D341Med (cell line): ENCODE results near the gene MARK3.

Experiments
- DNase-seq: peaks from one replicate; pipeline ENCODE4 v3.0.0; 2012; ENCODE audit warnings: low spot score

The MARK3 gene

DNA sequence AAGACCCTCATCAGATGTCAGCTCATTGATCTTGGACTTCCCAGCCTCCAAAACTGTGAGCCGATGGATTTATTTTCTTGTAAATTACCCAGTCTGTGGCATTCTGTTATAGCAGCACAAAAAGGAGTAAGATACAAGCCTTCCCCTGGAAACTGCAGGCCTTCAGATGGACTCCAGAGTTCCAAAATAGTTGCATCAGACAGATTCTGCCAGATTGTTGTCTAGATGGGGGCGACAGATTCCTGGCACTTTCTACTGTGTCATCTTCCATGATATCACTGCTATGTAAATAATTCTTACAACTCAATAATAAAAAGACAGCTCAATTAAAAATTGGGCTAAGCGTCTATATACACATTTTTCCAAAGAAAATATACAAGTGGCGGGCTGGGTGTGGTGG lies 17.2 kb upstream of the MARK3 start:
- no peak for DNase-seq

DNA sequence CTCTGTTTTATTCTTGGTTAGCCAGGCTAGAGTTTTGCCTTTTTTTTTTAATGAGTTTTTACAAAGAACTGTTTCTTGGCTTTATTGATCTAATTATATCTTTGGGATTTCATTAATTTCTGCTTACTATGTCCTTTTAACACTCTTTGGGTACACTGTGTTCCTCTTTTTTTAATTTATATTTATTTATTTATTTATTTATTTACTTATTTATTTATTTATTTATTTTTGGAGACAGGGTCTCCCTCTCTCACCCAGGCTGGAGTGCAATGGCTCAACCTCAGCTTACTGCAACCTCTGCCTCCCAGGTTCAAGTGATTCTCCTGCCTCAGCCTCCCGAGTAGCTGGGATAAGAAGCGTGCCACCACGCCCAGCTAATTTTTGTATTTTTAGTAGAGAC lies 15.1 kb upstream of the MARK3 start:
- DNase-seq, result no peak

DNA sequence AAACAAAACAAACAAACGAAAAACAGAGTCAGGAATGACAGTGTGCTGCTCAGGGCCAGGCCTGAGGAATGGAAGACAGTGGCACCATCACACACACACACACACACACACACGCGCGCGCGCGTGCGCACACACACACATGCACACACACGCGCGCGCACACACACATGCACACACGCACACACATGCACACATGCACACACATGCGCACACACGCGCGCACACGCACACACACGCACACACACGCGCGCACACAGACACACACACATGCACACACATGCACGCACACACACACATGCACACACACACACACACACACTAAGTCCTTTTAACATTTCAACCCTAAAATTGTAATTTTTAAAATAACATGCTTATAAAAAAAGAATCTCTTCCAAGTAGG lies 13.2 kb upstream of the MARK3 start:
- no peak for DNase-seq

DNA sequence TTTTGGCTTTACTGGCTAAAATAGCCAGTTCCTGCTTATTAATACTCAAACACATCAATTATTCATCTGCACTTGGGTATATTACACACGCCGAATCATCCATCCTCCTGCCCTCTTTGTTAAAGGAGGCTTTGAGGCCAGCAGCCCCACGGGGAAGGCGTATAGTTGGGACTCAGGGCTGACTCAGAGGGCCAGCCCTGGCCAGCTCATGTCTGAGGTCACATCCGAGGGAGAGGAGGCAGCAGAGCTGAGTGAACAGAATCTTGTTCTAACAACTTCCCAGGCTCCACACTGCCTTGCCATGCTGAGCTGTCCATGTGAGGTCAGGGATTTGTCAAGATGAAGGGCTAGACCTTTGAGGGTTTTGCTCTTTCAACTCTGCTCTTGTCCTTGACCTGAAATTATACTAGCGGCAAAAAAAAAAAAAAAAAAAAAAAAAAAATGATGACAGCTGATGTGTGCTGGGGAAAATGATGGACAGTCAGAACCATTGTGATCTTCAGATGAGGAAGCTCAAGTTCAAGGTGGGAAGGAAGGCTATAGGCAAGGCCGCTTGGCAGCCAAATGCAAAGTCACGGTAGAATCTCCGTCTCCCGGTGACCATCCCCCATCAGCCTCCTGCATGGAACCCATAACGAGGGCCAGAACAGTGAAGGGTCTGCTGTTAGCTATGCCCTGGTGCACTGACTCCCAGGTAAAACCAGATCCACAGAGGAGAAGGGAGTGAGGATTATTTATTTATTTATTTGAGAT lies 12.5 kb upstream of the MARK3 start:
- no peak for DNase-seq

DNA sequence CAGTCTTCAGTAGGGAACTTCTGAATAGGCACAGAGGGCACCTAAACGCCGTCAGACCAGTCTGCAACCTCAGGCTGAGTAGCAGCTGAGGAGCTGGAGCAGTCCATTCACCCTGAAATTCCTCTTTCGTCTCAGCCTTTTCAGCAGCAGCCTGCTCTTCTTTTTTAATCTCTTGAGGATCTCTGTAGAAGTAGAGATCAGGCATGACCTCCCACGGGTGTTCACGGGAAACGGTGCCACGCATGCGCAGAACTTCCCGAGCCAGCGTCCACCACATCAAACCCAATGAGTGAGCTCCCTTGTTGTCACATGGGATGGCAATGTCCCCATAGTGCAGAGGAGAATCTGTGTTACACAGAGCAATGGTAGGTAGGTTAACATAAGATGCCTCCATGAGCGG lies 11.1 kb upstream of the MARK3 start:
- no peak for DNase-seq

DNA sequence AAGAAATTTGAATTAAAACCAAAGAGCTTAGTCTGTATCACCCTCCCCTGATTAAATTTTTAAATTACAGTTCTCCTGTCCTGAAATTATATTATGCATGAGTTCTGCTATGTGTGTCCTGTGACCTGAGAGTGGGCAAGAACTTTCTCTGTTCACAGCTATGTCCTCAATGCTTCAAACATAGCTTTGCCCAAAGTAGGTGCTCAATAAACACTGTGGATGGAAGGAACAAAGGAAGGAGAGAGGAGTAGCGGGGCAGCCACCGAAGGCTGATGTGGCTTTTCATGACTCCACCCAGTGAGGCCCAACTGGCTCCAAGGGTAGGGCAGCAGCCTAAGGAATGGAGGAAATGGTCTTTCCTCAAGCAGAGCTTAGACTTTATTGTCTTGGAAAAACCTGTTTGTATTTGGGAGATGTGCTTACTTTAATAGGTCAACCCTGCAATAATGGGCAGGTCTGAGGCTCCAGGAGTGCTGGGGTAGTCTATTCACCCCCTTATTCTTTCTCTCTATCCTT lies 7.6 kb upstream of the MARK3 start:
- DNase-seq, result no peak

DNA sequence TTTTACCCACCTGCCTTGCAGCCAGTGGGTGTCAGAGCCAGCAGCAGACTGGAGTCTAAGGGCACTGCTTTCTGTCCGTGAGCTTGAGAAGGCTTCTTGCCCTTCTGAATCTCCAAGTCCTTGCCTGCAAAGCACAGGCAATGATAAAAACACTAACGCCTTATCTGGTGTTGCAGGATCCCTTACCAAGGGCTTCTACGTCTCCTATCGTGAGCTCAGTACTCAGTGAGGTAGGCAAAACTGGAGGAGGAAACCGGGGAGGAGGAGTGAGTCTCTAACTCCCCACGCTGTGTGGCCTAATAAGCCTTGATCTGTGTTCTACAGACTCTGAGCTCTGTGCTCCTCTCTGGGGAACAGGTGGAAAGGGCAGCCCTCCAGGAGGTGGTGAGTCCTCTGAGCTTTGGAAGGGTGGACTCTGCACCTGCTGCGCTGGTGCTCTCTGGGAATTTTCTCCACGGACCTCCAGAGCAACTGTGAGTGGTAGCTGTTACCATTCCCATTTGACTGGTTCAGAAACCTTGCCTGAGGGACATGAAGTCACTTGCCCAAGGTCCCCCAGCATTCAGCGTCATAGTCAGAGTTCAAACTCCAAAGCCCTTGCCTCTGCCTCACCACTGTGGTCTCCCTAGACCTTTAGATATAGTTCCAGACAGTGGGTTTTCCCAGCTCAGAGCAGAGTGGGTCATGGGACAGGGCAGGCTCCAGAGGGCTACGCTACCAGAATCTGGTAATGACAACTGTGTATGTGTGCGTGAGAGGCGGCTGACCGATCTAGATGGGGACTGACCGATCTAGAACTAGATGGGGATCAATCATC lies 7.0 kb upstream of the MARK3 start:
- no peak for DNase-seq

DNA sequence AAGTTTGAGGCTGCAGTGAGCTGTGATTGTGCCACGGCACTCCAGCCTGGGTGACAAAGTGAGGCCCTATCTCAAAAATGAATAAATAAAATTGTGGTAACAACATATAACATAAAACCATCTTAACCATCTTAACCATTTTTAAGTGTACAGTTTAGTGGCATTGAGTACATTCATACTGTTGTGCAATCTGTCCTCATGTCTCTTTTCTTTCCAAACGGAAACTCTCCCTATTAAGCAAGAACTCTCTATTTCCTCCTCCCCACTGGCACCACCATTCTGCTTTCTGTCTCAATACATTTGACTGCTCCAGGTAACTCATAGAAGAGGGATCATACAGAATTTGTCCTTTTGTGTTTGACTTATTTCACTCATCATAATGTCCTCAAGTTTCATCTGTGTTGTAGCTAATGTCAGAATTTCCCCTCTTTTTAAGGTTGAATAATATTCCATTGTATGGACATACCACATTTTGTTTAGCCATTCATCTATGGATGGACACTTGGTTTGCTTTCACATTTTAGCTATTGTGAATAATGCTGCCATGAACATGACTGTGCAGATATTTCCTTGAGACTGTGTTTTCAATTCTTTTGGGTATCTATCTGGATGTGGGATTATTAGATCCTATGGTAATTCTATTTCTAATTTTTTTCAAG lies 4.4 kb upstream of the MARK3 start:
- no peak for DNase-seq

DNA sequence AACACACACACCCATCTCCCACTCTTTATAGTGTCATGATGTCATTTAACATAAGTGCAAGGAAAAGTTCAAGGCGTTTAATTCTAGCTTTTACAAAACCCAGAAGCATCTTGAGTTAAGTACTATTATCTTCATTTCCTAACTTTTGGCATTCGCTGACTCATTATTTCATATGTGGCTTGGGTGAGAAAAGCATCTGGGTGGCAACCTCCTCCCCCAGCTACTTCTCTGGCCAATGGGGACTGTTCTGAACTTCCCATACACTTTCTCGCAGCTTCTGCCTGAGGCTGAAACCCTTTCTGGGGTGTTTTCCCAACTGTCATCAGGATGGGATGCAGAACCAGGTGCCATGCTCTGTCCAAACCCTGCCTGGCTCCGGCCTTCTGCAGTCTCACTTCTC lies 2.8 kb upstream of the MARK3 start:
- DNase-seq, result no peak

DNA sequence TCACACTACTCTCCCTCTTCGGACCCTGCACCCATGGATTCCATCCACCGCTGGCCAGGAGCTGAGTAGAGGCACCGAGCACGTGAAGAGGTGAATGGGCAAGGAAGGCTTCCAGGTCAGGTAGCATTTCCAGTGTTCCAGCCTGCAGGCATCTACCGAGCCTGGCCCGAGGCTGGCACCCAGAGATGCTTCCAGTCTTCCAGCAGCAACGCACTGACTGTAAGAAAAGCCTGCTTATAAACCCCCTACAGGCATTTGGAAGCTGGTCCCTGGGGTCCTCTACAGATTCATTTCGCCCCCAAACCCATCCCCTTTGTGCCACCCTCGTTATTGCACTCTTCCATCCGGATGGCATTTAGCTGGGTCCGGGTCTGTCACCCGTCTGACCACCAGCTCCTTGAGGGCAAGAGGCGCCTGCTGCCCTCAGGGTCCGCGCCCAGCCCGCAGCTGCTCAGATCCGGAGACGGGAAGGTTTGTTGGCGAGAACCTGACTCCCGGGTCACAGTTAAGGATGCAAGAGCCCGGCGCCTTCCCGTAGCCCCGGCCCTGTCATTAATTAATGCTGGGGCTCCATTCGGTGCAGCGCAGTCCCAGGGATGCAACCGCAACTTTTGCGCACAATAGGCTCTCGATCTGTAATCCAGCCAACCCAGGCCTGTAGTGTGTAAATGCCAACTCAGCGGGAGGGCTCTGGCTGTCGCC lies 614 bp upstream of the MARK3 start:
- no peak for DNase-seq

DNA sequence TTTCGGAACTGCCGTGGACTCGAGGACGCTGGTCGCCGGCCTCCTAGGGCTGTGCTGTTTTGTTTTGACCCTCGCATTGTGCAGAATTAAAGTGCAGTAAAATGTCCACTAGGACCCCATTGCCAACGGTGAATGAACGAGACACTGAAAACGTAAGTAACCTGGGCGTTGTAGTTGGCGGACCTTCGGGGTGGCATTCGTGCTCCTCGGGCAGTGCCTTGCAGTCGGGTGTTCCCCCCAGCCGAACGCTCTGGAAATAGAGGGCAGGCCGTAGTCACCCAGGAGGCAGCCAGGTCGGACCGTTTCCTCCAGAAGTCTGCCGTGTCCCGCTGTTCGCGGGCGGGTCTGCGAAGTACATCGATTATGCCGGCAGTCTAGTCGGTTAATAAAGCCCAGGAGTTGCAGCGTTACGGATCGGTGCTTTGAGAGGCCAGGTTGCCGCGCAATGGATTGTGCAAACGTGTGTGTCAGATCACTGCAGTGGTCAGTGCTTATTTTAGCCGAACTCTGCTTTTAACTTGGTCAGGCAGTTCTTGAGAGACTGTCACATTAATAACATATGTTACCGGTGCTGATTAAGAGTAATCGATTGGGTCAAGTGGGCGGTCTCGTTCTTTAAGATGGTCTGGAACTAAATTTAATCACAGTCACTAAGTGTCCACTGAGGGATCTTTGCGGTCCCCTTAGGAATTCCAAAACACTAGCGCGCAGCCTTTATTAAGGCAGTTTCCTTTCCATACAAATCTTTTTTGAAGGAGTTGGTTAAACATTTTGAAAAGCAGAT lies 906 bp downstream of the MARK3 start:
- no peak for DNase-seq

DNA sequence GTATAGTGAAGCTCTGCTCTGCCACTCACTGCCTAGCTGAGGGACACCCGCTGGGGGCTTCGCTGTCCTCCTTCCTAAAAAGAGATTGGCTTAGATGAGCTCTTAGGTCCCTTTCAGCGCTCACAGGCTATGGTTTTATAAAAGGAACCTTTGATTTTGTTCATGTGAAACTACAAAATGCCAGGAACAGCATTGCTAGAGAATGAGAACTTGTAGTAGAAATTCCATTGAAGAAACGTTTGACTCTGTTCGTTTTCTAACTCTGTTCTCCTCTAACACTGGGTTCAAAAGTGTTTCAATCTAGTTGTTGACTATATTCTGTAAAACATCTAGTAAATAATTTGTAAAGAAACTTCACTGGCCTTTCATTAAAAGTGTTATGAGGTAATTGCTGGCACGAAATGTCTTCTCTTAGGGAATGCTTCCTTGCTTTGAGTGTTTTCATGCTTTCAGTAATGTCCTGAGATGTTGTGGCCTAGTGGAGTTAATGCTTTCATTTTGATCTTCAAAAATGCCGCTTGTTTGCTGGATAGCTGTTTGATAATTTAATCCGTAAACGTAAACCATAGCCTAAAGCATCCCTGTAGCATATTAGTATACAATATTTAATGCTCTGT lies 1.6 kb downstream of the MARK3 start:
- DNase-seq, result no peak

DNA sequence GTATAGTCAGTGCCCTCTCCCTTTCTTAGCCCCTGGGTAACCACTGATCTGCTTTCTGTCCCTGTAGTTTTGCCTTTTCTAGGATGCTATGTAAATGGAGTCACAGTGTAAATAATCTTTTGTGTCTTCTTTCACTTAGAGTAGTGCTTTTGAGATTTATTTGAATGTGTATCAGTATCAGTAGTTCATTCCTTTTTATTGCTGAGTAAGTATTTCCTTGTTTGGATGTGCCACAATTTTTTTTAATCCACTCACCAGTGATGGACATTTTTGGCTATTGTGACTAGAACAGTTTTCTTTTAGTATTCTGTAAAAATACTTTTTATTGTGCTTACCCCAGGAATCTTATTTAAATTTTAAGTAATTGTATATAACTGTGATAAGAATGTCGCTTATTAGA lies 3.4 kb downstream of the MARK3 start:
- DNase-seq, result no peak

DNA sequence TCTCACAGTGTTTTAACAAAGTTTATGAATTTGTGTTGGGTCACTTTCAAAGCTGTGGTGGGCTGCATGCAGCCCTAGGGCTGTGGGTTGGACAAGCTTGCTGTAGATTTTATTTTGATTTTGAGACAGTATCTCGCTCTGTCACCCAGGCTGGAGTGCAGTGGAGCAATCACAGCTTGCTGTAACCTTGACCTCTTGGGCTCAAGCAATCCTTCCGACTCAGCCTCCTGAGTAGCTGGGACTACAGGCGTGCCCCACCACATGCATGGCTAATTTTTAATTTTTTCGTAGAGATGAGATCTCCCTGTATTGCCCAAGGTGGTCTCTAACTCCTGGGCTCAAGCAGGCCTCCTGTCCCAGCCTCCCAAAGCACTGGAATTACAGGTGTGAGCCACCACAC lies 5.4 kb downstream of the MARK3 start:
- no peak for DNase-seq

DNA sequence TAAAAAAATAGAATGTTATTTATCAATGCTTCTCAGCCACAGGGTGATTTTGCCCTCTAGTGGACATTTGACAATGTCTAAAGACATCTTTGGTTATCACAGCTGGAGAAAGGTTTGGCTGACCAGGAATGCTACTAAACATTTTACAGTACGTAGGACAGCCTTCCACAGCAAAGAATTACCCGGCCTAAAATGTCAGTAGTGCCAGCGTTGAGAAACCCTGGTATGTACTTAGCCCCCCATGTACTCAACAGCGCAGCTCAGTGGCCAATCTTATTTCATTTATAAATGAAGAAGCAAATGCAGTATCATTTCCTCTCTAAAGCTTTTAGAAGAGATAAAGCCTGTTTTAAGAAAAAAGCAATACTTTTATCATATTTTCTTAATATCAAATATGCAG lies 5.8 kb downstream of the MARK3 start:
- peak; percentile 53 for DNase-seq

DNA sequence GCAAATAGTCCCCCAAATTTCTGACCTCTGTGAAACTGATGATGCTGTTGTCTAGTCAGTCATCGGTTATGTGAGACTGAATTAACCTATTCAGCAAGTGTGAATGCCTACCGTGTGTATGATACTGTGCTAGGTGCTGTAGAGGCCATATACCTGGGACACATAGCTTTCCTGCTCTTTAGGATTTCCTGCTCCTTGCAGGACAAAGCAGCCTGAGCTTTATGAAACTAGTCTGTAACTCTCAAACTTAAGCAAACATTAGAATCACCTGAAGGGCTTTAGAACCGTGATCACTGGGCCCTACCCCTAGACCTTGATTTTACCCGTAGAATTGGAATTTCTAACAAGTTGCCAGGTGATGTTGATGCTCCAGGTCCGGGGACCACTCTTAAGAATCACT lies 6.9 kb downstream of the MARK3 start:
- DNase-seq, result no peak

DNA sequence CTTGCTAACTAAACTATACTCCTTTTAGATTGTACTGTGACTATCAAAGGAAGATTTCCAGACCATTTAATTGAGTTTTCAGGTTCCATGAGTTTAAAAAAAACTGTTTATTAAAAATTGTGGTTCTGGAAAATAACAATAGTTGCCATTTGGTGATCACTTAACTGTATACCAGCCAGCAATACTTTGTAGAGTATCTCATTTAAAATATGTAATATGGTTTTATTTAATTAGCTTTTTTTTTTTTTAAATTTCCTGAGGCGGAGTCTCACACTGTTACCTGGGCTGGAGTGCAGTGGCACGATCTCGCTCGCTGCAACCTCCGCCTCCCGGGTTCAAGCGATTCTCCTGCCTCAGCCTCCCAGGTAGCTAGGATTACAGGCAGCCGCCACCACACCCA lies 7.4 kb downstream of the MARK3 start:
- DNase-seq, result no peak

DNA sequence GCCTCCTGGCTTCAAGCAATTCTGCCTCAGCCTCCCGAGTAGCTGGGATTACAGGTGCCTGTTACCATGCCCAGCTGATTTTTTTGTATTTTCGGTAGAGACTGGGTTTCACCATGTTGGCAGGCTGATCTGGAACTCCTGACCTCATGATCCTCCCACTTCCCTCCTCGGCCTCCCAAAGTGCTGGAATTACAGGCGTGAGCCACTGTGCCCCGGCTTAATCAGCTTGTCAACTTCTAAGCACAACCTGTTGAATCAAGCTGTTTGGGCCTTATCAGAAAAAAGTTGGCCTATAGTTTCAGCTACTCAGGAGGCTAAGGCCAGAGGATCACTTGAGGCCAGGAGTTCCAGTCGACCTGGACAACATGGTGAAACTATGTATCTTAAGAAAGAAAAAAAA lies 7.9 kb downstream of the MARK3 start:
- no peak for DNase-seq

DNA sequence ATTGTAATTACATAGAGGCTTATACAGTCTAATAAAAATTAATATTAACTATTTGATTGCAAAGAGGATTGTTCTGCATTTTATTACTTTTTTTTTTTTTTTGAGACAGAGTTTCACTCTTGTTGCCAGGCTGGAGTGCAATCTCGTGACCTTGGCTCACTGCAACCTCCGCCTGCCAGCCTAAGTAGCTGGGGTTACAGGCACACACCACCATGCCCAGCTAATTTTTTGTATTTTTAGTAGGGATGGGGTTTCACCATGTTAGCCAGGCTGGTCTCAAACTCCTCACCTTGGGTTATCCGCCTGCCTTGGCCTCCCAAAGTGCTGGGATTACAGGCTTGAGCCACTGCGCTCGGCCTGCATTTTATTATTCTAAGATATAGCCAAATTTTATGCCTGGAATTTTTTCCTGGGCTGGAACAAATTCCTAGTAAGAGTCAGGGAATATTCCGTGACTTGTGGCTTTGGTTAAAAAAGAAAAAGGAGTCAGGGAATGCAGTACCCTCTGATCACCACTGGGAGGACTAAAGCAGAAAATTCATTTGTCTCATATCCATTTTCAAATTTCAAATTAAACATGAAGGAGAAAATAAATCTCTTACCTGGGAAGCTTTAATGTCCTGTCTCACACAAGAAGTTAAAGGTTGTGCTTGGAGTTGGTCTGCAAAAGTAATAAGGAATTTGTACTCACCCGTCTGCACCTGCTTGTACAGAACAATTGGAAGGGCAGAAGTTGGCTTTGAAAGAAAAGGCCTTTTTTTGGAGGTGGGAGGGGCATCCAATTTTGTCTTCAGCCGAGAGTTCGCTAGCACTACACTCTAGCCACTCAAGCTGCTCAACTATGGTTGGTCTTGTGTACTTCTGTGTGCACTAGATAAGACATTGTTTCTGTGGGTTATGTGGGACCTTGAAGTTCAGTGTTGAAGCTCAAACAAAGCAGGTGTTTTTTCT lies 8.7 kb downstream of the MARK3 start:
- DNase-seq, result peak; percentile 41

DNA sequence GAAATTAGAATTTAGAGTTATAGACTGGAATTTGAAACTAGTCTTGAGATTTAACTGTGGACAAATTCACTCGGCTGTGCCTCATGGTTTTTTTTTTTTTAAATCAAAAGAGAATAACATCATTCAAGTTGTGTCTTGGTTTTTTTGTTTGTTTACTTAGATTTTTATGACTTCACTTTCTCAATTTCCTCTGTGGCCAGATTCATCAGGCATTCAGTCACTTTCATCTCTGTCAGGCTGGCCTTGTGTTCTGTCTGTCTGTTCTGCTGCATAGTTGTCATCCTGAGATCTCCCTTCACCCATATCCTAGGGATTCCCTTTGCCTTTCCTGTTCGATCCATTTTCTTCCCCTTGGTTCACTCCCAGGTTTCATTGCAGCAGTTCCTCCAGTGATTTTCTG lies 10.0 kb downstream of the MARK3 start:
- DNase-seq, result no peak
